HK-2 (cell line): ENCODE data around the gene IL1F10.
"Not testable (repeated sequence)": the region's sequence is repeated elsewhere in the genome, so short reads cannot be mapped to it uniquely, and the experiment has no call there.

ENCODE experiments used
- DNase-seq: peaks from one replicate; pipeline ENCODE4 v3.0.0-alpha.2; 2018; ENCODE audit not compliant: unreplicated experiment

IL1F10 gene

DNA sequence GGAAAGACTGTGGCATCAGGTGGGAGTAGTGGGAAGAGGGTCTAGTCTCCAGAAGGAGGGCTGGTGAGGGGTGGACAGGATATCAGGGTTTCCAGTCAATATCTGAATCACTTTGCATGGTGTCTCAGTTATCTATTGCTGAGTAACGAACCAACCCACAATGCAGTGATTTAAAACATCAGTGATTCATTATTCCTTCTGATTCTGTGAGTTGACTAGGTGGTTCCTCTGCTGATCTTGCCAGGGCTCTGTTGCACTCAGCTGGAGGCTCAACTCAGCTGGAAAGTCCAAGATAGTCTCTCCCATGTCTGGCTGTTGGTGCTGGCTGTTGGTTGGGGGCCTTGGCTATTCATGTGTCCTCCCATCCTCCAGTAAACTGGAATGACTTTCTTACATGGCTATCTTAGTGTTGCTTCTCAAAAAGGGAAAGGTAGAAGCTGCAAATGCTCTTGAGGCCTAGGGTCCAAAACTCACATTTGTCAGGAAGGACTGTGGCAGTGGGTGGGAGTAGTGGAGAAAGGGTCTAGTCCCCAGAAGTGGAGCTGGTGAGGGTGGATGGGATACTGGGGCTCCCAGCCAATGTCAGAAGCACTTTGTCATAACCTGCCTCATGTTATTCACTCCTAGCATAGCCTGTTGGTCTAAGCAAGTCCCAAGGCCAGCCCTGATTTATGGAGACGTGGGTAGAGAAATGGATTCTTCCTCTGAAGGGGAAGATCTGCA lies 13.9 kb downstream of the IL1F10 start:
- DNase-seq, result no peak

DNA sequence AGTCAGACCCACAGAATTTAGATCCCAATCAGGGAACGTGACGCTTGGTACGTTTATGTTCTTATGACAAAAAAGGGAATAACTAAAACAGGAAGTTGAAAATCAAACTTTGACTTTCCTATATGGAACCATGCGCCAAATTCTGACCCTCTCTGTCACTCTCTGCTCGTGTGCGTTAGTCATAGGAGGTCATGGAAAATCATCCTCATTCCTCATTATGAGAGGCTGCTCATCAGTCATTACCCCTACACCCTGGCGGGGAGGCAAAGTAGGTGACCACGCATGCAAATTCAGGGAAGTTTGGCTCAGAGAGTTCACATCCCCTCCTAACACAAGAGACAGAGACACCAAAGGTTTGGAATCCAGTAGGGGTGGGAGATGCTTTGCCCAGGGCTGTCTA lies 15.5 kb downstream of the IL1F10 start:
- DNase-seq, result no peak

DNA sequence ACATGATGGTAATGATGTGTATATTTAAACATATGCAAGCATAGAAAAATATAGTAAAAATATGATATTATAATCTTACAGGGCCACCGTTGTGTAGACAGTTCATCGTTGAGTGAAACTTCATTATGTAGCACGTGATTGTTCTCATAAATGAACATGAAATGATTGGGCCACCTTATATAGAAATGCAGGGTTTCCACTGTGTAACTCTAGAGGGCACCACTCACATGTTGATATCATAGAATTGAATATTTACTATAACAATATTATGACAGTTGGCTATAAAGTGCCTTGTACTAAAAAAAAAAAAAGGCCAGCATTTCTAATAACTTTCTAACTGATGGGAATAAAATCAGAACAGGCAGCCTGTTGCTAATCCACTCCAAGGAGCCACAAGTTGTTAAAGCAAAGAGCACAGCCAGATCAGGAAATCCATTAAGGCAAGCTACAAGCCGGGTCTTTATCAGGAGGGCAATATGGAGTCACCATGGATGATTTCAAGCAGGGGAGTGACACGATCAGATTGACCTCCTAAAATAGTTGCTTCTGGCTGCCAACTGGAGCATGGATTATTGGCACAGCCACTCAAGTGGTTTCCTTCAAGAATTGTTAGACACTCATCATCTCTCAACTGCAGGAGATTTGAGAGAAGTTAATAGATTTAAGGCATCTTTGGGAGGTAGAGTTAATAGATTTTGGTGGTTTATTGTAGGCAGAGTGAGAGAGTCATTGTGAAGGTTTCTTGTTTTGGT lies 16.7 kb downstream of the IL1F10 start:
- DNase-seq, result no peak

DNA sequence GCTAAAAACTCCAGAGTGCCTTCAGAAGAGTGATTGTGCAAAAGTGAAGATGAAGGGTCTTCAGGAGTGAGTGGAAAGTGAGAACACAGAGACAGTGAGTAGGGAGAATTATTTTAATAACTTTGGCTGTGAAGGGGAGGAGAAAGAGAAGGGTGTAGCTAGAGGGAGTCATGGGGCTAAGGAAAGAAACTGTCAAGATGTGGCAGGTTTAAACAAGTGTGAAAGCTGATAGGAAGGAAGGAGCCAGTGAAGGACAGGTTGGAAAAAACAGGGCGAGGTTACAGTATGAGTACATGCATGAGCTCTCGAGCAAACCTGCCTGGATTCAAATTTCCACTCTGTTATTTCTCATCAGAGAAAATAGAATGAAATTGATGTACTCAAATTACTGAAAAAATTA lies 17.8 kb downstream of the IL1F10 start:
- no peak for DNase-seq

DNA sequence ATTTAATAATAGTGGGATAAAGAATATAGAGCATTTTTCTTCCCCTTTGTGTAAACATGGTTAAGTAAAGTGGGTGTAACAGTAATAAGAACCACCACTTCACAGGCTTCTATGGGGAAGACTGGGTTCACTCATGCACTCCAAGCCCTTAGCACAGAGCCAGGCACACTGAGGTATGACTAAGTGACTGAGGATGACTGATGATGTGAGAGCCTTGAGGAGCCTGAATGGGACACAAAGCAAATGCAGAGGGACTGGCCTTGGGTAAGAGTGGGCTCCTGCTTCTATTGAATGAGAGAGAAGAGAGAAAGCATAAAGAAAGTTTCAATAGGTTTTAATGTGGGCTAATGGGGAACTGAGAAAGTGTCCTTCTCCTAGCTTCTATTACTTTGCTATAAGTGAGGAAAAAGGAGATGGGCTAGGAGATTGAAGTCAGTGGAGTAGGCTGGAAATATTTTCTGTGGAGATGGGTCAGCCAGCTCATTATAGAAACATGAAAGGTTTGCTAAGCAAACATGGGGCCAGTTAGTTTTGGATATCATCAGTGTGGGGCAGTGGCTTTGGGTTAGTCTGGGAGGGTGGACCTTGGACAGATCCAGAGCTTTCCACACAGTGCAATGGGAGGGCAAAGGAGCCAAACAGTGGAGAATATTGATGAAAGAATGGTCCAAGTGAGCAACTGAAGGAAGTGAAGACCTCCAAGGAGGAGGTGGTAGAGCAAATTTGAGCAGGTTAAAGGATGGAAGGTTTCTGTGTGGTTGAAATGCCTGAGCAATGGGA lies 20.6 kb downstream of the IL1F10 start:
- DNase-seq, result no peak

DNA sequence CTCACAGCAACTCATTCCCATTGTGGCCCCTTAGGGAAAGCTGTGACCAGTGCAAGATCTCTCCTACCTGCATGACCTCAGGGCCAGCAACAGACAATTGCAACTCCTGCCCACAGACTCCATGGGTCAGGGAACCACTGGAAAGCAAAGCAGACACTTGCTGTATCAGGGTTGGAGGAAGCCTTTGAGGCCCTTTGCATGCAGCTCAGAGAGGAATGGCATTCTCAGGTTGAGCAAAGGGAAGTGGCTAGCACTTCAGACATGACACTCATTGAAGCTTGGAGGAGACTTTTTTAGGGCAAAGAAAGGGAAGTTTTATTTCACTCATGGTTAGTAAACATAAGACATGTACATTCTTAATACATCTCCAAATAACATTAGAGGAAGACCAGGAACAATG lies 22.1 kb downstream of the IL1F10 start:
- no peak for DNase-seq

DNA sequence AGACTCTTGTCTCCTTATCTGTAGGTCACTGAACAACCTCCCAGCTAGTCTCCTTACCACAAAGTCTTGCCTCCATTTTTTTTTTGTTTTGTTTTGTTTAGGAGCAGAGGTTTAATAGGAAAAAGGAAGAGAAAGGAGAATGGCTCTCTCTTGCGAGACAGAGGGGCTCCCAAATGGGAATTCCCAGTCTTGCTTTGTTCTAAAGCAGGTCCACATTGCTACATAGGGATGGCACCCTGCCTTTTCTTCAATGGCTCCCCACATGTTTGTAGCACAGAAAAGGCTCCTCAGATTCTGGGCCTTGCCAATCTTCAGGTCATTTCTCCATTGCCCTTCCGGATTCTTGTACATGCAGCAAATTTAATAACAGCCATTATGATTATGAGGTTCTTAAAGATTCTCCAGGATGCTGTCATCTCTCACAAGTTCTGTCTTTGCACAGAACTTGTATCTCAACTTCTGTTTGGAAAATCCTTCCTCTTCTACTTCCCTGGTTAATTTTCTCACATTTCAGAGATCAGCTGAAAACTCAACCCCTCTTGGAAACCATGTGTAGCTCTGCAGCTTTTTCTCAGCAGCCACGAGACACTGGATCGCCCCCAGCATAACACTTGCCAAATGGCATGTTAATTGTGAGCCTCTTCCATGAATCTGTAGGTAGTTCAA lies 23.6 kb downstream of the IL1F10 start:
- no peak for DNase-seq

DNA sequence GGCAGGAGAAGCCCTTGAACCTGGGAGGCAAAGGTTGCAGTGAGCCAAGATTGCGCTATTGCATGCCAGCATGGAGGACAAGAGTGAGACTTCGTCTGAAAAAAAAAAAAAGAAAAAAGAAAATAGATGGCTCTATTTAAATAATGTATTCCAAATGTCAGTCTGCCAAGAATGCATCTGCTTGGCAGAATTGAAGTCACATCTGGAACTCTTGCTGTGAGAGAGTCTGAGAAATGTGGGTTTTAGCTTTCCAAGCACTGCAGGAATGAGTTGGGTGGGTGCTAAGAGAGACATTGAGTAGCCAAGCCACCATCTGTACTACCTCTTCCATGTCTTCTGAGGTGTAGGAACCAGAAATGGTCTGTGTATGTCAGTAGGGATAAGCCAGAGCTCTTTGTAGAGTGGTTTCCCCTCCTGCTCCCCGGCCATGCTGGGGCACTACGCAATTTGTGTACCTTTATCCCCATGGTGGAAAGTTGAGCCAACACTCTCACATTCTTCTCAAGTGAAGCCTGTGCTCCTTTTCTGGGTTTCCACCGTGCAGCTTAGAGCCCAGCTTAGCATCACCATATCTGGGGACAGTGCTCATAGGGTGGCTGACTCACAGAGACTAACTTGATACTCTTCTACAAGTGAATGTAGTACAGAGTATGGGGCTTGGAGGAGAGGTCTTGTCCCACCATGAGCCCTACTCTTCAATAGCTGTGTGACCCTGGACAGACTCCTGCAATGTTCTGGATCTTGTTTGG lies 25.3 kb downstream of the IL1F10 start:
- no peak for DNase-seq

DNA sequence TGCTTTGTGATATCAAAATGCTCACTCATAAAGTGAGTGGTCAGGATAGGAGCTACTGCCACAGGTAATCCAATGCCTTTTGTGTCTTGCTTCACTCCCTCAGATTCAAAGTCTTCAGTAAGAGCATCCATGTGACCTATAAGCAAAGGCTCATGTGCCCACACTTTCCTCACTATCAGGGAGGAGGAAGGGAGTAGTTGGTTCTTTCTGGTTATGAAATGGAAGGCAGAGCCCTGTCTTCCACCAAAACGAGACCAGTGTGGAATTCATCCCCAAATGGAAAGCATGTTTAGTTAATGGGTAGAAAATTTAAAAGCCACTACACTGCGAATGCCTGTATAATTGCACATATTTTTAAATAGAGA lies 25.8 kb downstream of the IL1F10 start:
- no peak for DNase-seq

DNA sequence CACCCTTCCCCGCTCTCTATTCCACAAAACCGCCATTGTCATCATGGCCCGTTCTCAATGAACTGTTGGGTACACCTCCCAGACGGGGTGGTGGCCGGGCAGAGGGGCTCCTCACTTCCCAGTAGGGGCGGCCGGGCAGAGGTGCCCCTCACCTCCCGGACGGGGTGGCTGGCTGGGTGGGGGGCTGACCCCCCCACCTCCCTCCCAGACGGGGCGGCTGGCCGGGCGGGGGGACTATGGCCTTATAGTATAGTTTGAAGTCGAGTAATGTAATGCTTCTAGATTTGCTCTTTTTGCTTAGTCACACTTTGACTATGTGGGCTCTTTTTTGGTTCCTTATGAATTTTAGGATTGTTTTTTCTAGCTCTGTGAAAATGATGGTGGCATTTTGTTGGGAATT lies 28.5 kb downstream of the IL1F10 start:
- DNase-seq, result not testable (repeated sequence)

DNA sequence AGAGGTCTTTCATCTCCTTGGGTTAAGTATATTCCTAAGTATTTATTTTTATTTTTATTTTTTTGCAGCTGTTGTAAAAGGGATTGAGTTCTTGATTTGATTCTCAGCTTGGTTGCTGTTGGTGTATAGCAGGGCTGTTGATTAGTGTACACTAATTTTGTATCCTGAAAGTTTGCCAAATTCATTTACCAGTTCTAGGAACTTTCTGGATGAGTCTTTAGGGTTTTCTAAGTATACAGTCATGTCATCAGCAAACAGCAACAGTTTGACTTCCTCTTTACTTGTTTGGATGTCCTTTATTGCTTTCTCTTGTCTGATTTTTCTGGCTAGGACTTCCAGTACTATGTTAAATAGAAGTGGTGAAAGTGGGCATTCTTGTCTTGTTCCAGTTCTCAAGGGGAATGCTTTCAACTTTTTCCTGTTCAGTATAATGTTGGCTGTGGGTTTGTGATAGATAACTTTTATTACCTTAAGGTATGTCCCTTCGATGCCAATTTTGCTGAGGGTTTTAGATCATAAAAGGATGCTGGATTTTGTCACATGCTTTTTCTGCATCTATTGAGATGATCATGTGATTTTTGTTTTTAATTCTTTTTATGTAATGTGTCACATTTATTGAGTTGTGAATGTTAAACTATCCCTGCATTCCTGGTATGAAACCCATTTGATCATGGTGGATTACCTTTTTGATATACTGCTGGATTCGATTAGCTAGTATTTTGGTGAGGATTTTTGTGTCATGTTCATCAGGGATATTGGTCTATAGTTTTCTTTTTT lies 29.3 kb downstream of the IL1F10 start:
- not testable (repeated sequence) for DNase-seq

DNA sequence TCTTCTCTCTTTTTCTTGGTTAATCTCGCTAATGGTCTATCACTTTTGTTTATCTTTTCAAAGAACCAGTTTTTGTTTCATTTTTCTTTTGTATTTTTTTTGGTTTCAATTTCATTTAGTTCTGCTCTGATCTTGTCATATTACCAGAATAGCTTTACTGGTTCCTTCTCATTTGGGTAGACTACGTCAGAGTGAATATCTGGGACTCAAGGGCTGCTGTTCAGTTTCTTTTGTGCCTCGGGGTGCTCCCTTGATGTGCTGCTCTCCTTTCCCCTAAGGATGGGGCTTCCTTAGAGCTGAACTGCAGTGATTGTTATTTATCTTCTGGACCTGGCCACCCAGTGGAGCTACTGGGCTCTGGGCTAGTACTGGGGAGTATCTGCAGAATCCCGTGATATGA lies 30.3 kb downstream of the IL1F10 start:
- DNase-seq, result no peak

DNA sequence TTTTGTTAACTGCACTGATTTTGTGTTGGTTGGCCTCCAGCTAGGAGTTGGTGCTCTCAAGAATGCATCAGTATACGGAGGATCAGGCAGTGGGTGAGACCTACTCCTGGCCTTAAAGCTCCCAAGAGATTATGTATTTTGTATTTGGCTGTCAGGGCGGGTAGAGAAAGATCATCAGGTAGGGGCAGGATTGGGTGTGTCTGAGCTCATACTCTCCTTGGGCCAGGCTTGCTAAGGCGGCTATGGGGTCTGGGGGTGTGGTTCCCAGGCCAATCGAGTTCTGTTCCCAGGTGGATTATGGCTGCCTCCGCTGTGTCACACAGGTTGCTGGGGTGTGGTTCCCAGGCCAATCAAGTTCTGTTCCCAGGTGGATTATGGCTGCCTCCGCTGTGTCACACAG lies 30.8 kb downstream of the IL1F10 start:
- no peak for DNase-seq

DNA sequence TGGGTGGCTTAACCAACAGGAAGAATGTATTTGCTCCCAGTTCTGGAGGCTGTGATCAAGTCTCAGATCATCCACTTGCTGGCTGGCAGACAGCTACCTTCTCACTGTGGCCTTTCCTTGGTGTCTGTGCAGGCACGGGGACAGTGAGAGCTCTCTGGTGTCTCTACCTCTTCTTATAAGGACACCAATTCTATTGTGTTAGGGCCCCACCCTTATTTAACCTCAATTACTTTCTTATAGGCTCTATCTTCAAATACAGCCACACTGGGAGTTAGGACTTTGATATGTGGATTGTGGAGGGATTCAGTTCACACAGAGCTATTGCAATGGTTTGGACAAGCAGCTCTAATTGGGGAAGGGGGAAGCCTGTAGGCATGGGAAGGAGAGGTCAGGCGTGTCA lies 34.4 kb downstream of the IL1F10 start:
- no peak for DNase-seq

DNA sequence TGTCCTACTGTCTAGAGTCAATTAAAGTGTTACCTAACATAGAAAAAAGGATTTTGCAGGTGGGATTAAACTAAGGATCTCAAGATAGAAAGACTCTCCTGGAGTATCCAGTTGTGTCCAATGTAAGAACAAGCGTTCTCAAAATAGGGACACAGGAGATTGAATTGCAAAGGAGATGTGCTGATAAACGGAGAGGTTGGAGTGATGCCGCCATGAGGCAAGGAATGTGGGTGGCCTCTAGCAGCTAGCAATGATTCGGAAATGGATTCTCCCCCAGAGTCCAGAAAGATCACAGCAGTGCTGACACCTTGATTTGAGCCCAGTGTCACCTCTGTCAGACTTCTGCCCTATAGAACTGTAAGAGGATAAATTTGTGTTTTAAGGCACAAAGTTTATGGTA lies 35.5 kb downstream of the IL1F10 start:
- no peak for DNase-seq

DNA sequence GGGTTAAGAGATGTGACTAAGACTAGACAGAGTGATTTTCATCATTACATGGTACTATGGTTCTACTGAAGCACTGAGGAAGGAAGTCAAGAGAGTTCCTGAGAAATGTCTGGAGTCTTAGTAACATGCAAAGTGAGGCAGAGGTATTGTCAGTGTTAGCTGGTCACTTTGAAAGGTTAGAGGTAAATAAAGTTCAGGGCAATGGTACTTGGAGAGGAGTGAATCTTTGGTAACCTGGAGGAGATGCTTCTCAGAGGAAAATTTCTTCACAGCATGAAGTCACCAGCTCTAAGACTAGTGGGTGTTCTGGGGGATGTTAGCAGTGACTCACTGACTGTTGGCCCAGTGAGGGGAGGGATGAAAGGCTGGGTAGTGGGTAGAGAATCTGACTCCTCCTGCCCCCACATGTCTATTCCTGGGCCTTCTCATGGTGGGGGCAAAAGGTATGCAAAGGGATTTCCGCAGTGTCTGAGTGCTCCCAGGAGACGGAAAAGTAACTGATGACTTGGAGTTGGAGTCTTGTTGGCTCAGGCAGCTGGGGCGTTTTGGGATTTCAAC lies 36.4 kb downstream of the IL1F10 start:
- DNase-seq, result no peak

DNA sequence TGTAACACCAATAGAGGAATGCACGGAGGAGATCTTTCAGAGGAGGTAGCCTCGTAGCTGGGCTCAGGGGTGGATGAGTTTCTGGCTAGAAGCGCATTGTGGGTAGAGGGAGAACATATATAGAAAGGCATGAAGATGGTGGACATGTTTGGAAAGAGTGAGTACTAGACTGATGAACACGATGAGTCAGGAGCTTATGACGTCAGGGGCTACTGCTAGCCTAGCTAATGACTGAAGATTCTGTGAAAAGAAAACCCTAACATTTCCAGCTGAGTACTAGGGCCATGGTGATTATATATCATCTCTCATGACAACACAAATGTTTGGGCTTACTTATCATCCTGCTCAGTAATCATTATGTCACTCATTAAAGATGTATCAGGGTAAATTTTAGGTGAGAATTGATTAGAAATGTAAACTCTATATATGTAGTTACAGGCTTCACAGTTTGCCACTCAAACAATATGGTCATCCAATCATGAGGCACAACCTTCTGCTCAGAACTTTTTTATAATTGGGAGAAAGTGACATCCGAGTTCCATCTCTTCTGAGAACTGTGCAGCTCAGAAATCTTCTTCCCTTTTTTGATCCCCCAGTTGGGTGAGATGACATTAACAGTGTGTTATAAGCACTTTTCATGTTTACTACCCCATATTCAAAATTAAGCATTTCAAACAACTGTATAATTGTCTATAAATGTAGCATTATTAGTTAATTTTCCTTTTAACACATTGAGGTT lies 37.4 kb downstream of the IL1F10 start:
- no peak for DNase-seq

DNA sequence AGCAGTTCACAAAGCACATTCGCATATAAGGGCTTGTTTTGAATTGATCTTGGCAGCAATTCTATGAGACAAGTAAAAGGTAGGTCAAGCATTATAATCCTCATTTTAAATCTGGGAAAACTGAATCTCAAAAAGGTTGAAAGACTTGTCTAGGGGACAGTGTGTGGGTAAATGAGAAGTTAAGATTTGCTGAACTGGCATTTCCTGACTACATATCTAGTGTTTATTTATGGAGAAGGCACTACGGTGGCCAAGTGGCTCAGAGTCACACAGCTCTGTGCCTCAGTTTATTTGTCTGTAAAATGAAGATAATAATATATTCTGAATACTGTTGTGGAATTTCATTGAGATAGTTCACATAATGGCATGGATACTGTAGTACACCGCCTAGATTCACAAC lies 43.4 kb downstream of the IL1F10 start:
- DNase-seq, result no peak

DNA sequence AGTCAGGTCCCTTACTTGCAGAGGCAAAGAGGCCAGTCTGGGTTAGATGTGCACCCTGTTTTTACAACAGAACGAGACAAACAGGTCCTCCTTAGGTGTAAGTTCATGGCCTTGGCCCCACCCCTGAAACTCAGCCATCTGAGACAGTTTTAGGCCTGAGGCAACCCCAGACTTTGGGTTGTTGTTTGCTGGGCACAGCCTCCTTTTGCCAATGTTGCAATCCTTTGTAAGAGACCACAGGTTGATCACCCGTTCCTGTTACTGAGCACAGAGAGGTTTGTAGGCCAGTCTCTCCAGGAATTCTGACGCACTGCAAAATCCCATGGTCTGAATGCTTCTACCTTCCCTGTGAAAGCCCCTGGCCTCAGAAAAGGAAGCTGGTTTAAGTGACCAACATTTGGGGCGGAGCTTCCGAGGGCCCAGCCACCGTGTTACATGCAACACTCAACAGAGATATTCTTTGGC lies 44.1 kb downstream of the IL1F10 start:
- no peak for DNase-seq

DNA sequence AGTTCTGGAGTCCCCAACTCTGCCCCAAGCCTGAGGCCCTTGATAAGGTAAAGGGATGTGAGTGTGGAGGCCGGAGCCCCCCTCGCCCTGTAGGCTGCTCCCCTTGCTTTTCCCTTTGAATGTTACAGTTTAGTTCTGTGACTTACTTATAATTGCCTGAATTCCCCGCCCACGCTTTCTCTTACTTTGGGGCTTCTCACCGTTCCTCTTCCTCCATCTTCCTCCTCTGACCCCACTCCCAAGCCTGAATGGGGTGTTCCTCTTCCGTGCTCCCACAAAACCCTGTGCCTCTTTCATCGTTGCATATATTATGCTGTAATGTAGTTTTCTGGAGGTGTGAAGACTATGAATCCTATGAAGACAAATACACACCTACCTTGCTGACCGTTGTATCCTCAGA lies 44.7 kb downstream of the IL1F10 start:
- no peak for DNase-seq
